ENCODE results near the gene FNDC3B.

GRCh38 chr3:172415323-172415722, 375.9 kb downstream of the FNDC3B start:
- no peak for TF ChIP-seq POLR2AphosphoS5 (IDR thresholded peaks at IDR 0.05; ENCODE audit: insufficient read depth in 1 of 2, low read depth in 1 of 2)
- TF ChIP-seq CTCF (IDR thresholded peaks at IDR 0.05), result no peak
- no peak for TF ChIP-seq POLR2A (IDR thresholded peaks at IDR 0.05)

All from vagina (tissue), 2 donors.